ENCODE results near the gene CFAP221.

DNA sequence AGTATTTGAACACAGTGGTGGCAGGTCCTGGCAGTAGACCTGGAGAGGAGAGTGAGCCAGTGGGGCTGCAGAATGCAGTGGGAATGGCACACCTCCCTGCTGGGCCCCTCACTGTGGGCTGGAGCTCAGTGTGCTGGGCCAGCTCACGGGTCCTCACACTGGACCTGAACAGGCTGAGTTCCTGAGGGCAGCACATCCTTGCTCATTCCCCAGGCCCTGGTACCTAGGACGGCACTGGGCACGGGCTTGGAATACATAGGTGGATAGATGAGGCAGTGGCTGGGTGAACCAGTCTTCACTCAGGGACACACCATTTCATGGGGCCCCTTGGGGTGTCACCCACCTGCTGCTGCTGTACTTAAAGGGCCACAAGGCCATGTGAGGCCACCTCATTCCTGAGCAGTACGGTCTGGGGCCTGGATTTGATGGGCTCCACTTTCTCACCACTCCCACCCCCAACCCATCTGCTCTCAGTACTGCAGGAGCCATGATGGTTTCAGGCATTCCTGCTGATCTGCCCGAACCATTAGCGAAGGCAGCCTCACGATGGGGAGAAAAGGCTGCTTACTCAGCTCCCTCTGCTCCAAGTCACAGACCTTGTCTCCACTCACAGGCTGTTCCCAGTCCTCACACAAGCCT lies 138.9 kb downstream of the CFAP221 start:
- TF ChIP-seq, protein P1, sequence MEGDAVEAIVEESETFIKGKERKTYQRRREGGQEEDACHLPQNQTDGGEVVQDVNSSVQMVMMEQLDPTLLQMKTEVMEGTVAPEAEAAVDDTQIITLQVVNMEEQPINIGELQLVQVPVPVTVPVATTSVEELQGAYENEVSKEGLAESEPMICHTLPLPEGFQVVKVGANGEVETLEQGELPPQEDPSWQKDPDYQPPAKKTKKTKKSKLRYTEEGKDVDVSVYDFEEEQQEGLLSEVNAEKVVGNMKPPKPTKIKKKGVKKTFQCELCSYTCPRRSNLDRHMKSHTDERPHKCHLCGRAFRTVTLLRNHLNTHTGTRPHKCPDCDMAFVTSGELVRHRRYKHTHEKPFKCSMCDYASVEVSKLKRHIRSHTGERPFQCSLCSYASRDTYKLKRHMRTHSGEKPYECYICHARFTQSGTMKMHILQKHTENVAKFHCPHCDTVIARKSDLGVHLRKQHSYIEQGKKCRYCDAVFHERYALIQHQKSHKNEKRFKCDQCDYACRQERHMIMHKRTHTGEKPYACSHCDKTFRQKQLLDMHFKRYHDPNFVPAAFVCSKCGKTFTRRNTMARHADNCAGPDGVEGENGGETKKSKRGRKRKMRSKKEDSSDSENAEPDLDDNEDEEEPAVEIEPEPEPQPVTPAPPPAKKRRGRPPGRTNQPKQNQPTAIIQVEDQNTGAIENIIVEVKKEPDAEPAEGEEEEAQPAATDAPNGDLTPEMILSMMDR (IDR thresholded peaks at IDR 0.05; ENCODE audit: low read length) = no peak
- TF ChIP-seq EZH2 (optimal IDR thresholded peaks at IDR 0.05; ENCODE audit: low read depth, low read length) (no peak), EZH2phosphoT487 (IDR thresholded peaks at IDR 0.05; ENCODE audit: low read length) (no peak)
